Activated gamma-delta T cell (primary cell): ENCODE results near the gene KRTAP5-10.
"Not testable (repeated sequence)": the region's sequence is repeated elsewhere in the genome, so short reads cannot be mapped to it uniquely, and the experiment has no call there.

Experiments used
- DNase-seq: peaks from one replicate; lab custom pipeline; 2025; lab: John Stamatoyannopoulos, UW

The KRTAP5-10 gene

GRCh38 chr11:71572811-71573210 is 7.4 kb downstream of the KRTAP5-10 start:
- no peak for DNase-seq

- no peak for DNase-seq
Observed at GRCh38 chr11:71574418-71574817, 9.1 kb downstream of the KRTAP5-10 start.

- DNase-seq = no peak
Observed at GRCh38 chr11:71575723-71576424, 10.5 kb downstream of the KRTAP5-10 start.

- DNase-seq = not testable (repeated sequence)
Observed at GRCh38 chr11:71576688-71577465, 11.5 kb downstream of the KRTAP5-10 start.

- DNase-seq = no peak
Observed at GRCh38 chr11:71577469-71578004, 12.2 kb downstream of the KRTAP5-10 start.

- not testable (repeated sequence) for DNase-seq
Observed at GRCh38 chr11:71579513-71579912, 14.2 kb downstream of the KRTAP5-10 start.

DNA sequence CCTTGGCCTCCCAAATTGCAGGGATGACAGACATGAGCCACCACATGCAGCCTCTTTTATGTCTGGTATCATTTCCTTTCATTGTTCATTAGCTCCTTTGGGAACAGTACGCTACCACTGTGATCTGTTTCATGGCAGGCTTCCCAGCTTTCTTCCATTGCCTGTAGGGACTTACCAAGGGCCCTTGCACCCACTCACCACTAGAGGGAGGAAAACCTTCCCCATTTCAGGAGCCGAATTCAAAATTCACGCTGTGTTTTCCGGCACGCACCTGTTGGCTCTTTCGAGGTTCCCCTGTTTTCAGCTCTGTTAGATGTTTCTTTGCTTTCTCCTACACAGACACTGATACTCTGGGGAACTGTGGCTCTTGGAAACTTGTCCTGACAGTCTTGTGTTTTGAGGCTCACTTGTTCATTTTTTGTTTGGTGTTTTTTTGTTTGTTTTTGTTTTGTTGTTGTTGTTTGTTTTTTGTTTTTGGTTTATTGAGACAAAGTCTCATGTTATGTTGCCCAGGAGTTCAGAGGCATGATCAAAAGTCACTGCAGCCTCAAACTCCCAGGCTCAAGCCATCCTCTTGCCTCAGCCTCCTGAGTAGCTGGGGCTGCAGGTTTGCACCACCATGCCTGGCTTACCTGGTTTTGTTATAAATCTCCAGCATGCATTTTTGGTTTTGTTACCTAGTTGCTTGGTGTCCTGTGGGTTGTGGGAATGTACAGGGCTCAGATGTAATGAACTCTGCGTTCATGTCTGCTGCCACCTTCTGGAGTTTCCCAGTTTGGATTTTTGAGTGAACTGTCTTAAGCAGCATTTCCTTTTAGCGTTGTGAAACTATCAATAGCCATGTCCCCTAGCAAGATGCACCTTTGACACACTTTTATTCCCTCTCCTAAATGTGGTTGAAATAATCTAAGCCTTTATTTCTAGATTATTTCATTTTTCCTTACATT is 15.0 kb downstream of the KRTAP5-10 start:
- no peak for DNase-seq

GRCh38 chr11:71581826-71582225 is 16.5 kb downstream of the KRTAP5-10 start:
- no peak for DNase-seq

- DNase-seq = no peak
Observed at GRCh38 chr11:71582309-71582895, 17.0 kb downstream of the KRTAP5-10 start, which contains the start of gene KRTAP5-11. KRTAP5-11 (minus strand) TSS chr11:71582875; CDS start chr11:71582837, 38 bp downstream.

DNA sequence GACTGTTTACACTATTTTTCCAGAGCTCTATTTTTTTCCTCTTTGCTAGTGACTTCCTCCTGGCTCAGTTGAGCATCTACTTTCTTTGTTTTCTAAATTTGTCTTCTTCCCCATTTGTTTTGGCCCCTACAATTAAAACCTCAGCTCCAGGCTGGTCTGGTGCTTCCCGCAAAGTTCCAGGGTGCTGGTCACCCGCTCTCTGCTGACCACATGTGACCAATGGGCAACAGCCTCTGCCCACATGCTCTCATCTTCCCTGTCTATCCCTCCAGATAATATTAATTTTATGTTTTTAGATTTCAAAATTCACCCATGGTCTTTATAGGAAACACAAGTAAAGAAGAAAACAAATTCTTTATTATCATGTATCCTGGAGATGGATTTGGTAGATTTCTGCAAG is 17.6 kb downstream of the KRTAP5-10 start:
- DNase-seq = not testable (repeated sequence)

DNA sequence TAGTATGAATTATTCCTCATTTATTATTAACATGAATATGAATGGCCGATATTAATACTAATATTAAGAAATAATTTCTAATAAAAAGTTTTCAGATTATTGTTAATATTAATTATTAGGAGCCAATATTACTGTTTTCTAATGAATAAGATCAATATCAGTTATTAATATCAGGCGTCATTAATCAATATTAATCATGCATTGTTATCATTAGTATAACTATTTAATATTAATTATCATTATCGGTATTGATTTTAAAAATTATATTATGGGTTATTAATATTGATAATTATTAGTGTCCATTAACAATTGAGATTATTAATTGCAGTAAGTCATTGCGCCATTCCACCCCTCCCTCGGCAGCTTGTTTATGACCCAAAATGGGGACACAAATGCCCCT is 20.3 kb downstream of the KRTAP5-10 start:
- DNase-seq = not testable (repeated sequence)

DNA sequence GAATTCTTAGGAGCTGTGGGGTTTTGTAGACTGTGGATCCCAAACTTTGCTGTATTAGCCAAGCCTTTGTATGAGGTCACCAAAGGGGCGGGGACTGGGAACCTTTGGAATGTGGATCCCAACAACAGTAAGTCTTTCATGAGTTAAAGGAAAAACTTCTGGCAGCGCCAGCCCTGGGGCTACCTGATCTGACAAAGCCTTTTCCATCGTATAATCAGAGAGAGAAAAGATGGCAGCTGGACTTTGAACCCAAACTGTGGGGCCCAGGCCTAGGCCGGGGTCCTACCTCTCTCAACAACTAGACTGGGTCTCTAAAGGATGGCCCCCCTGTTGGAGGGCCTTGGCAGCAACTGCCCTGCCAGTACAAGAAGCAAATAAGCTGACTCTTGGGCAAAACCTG is 23.0 kb downstream of the KRTAP5-10 start:
- DNase-seq = not testable (repeated sequence)

DNA sequence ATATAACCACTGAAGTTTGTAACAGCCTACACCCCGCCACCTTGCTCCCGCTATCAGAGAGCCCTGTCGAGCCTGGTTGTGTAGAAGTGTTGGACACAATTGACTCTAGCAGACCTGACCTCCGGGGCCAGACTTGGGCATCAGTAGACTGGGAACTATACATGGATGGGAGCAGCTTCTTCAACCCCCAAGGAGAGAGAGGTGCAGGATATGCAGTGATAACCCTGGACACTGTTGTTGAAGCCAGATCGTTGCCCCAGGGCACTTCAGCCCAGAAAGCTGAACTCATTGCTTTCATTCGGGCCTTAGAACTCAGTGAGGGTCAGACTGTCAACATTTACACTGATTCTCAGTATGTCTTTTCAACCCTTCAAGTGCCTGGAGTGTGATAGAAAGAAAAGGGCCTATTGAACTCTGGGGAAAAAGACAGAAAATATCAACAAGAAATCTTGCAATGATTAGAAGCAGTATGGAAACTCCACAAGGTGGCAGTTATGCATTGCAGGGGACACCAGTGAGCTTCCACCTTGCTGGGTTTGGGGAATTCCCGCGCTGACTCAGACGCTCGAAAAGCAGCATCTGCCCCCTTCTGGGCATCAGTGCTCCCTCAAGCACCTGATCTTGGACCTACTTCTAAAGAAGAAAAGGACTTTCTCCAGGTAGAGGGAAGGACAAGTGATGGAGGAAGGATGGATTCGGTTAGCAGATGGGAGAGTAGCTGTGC is 23.6 kb downstream of the KRTAP5-10 start:
- not testable (repeated sequence) for DNase-seq

- DNase-seq = not testable (repeated sequence)
Observed at GRCh38 chr11:71589546-71589920, 24.2 kb downstream of the KRTAP5-10 start.

GRCh38 chr11:71603221-71603620 is 37.9 kb downstream of the KRTAP5-10 start:
- DNase-seq = not testable (repeated sequence)

GRCh38 chr11:71604798-71605488 is 39.6 kb downstream of the KRTAP5-10 start:
- not testable (repeated sequence) for DNase-seq

DNA sequence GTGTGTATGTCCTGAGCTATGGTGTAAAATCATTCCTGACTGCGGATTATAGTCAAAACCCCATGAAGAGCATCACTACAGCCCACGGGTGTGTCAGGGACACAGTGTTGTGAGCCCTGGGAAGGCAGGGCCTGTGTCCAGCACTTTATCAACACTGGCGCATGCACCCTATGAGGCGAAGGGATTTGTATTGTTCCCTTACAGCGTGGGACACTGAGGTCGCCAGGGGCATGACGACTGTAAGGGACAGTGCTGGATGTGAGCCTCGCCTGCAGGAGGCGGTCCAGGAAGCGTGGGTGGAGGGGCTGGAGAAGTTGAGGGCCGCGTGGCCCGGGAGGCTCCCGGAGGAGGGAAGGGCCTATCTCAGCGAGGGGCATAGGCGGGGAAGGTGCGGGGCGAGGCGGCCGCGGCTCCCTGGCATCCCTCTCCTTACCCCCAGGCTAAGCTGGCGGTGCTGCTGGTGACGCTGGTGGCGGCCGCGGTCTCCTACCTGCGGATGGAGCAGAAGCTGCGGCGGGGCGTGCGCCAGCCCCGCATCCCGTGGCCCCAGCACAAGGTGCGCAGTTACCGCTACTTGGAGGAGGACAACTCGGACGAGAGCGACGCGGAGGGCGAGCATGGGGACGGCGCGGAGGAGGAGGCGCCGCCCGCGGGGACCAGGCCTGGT is 41.6 kb downstream of the KRTAP5-10 start:
- not testable (repeated sequence) for DNase-seq

GRCh38 chr11:71607520-71608216 is 42.3 kb downstream of the KRTAP5-10 start:
- not testable (repeated sequence) for DNase-seq

- not testable (repeated sequence) for DNase-seq
Observed at GRCh38 chr11:71608272-71608671, 42.9 kb downstream of the KRTAP5-10 start.
